ENCODE measurements around the gene PAQR7.

The PAQR7 gene

DNA sequence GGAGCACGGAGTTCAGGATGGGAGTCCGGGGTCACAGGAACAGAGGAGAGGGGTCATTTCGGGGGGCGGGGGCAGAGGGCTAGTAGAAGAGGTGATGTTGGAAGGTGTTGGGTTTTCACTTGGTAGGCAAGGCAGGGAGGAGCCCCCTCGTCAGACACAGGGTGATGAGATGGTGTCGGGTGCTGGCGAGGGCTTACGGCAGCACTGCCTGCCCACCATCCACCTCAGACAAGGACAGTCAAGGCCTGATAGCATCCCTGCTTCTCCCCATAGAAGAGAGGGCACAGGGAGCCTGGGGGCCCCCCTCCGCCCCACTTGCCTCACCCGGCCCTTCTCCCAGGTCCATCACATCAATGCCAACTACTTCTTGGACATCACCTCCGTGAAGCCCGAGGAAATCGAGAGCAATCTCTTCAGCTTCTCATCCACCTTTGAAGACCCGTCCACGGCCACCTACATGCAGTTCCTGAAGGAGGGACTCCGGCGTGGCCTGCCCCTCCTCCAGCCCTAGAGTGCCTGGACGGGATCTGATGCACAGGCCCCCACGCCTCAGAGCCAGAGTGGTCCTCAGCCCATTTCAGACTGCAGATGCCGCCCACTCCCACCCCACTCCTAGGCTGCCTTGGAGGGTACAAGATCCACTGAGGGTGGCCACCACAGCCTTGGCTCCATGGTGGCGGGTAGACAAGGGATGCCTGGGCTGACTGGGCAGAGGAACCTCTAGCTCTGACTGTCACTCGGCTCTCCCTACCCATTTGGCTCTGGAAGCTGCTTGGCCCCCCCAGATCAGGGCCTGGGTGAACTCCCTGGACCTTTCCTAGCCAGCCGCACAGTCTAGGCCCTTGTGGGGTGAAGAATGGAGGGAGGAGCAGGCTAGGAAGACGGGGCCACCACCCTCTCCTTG, 60.0 kb downstream of the PAQR7 start:
- DNase-seq, result no peak

DNA sequence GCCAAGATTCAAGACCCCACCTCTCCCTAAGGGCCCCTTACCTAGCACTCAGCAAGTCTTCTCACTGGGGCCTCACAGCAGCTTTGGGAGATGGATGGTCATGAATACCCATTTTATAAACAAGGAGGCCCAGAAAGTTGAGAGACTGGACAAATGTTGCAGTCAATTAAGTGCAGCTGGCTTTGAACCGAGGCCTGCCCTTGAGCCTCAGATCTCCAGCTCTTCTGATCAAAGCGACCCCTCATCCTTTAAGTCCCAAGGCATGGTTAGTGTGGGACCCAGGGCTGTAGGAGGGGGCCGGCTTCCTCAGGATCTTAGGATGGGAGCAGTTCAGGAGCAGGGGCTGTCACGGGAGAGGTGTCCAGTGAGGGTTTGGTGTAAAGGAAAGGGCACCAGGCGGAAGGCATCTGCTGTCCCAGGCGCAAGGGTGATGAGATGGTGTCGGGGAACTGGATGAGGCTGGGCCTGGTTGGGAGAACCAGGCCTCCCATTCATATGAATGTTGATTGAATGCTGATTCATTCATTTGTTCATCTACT, 60.9 kb downstream of the PAQR7 start:
- DNase-seq, result no peak

- no peak for DNase-seq
Observed at GRCh38 chr1:25813734-25814471, 61.6 kb downstream of the PAQR7 start.

GRCh38 chr1:25813071-25813733, 62.3 kb downstream of the PAQR7 start:
- DNase-seq, result no peak

Measured in NCI-H1930 (cell line).